ENCODE data around the gene HS1BP3. TPM values are rescaled to one million over a fixed set of nuclear protein-coding genes. Genes with fewer than 3 reads are reported as not detected.
A peak's percentile ranks its signal among the peaks of the same experiment; 100 is the strongest.

The HS1BP3 gene
- total and polyA plus RNA-seq, 2 of the 13 experiments (the other 11 are each of a cell fraction or from before 2014, with no cell fraction given): 15.2 to 22.0 TPM

- TF ChIP-seq BCLAF1 (IDR thresholded peaks at IDR 0.05): no peak
- TF ChIP-seq CENPBD1 (CRISPR knock-in tag; IDR thresholded peaks at IDR 0.05; ENCODE audit: borderline replicate concordance, low read depth): no peak; the same call in 1 of the 2 replicates
- no peak for TF ChIP-seq ZNF484 (CRISPR knock-in tag; IDR thresholded peaks at IDR 0.05; ENCODE audit: borderline replicate concordance, low read depth)
- TF ChIP-seq SOX13 (IDR thresholded peaks at IDR 0.05): no peak
- TF ChIP-seq SOX13 (CRISPR knock-in tag; conservative IDR thresholded peaks at IDR 0.05 in 1 of 2, IDR thresholded peaks at IDR 0.05 in 1 of 2): peak in 1 of 2 experiments; percentile 20; a peak in 1 of 4 replicates
- TF ChIP-seq ZNF3 (CRISPR knock-in tag; IDR thresholded peaks at IDR 0.05): no peak
- TF ChIP-seq WIZ (CRISPR knock-in tag; IDR thresholded peaks at IDR 0.05): peak; percentile 23; the same call in 1 of the 2 replicates
- no peak for TF ChIP-seq TFAP4 (IDR thresholded peaks at IDR 0.05; ENCODE audit: borderline replicate concordance, low read depth)
- TF ChIP-seq SAFB2 (CRISPR knock-in tag; IDR thresholded peaks at IDR 0.05; ENCODE audit: borderline replicate concordance, low read depth): peak; percentile 95; the same call in 1 of the 2 replicates
- no peak for TF ChIP-seq ZNF282 (IDR thresholded peaks at IDR 0.05; ENCODE audit: partially characterized antibody)
- peak; percentile 83 for TF ChIP-seq SRY (CRISPR knock-in tag; IDR thresholded peaks at IDR 0.05)
- 0 out of 2 replicates have a peak, but pooled peaks have one; percentile 9 for TF ChIP-seq ADNP (CRISPR knock-in tag; IDR thresholded peaks at IDR 0.05)
- TF ChIP-seq NPAS2 (CRISPR knock-in tag; IDR thresholded peaks at IDR 0.05; ENCODE audit: borderline replicate concordance): no peak
- TF ChIP-seq PPARG (CRISPR knock-in tag; conservative IDR thresholded peaks at IDR 0.05): peak; percentile 40; the same call in 1 of the 2 replicates
- TF ChIP-seq RBM22 (optimal IDR thresholded peaks at IDR 0.05; ENCODE audit: low read length): no peak
- TF ChIP-seq ZNF775 (CRISPR knock-in tag; IDR thresholded peaks at IDR 0.05; ENCODE audit: borderline replicate concordance): no peak
- TF ChIP-seq MAFF (IDR thresholded peaks at IDR 0.05; ENCODE audit: low read depth, low read length): no peak
- TF ChIP-seq CCAR2 (optimal IDR thresholded peaks at IDR 0.05; ENCODE audit: low read depth, low read length): no peak
- TF ChIP-seq HIVEP1 (CRISPR knock-in tag; IDR thresholded peaks at IDR 0.05): peak; percentile 46; the same call in 1 of the 2 replicates
- TF ChIP-seq MTF2 (CRISPR knock-in tag; IDR thresholded peaks at IDR 0.05; ENCODE audit: borderline replicate concordance): no peak; the same call in 1 of the 2 replicates
- peak; percentile 96 for TF ChIP-seq ZSCAN20 (CRISPR knock-in tag; IDR thresholded peaks at IDR 0.05; ENCODE audit: borderline replicate concordance)
- no peak for TF ChIP-seq ZFP36 (IDR thresholded peaks at IDR 0.05; ENCODE audit: borderline replicate concordance, low read depth, low read length, partially characterized antibody)
- TF ChIP-seq JUNB (CRISPR knock-in tag; IDR thresholded peaks at IDR 0.05; ENCODE audit: borderline replicate concordance): no peak
- no peak for TF ChIP-seq ZNF251 (CRISPR knock-in tag; IDR thresholded peaks at IDR 0.05)
- peak; percentile 77 for TF ChIP-seq SKI (IDR thresholded peaks at IDR 0.05; ENCODE audit: partially characterized antibody)
- TF ChIP-seq ZNF441 (CRISPR knock-in tag; IDR thresholded peaks at IDR 0.05; ENCODE audit: borderline replicate concordance): peak; percentile 80; the same call in 1 of the 2 replicates
- peak; percentile 92 for TF ChIP-seq ETV5 (CRISPR knock-in tag; IDR thresholded peaks at IDR 0.05; ENCODE audit: borderline replicate concordance)
These were observed at the start of gene HS1BP3 (continued) for GRCh38 chr2:20650877-20651730.

Data from HepG2 (cell line).